T47D (cell line): ENCODE results near the gene MTMR8.

Experiments used
- DNase-seq, 2 experiments: peaks; one replicate each; pipeline versions ENCODE4 v3.0.0 to v3.0.0-alpha.2; 2011 to 2012; ENCODE audit warnings: low read depth in 1 of 2, low spot score in 1 of 2
- JUND ChIP-seq: IDR thresholded peaks from 2 replicates; pipeline ENCODE4 v1.6.1; 2012; ENCODE audit warnings: low read depth
- in situ Hi-C: cut with HindIII; loops from 2 replicates; pipeline ENCODE4 v1.10.0; 2016; ENCODE audit warnings: low sequenced_read_pairs, low pct_unique_long_range_greater_than_20kb

The MTMR8 gene

GRCh38 chrX:64230123-64230970, 164.9 kb downstream of the MTMR8 start, which contains the start of gene ASB12:
Gene ASB12 (minus strand): TSS chrX:64230607. CDS start chrX:64225650, 4,957 bp downstream.
- no peak for TF ChIP-seq JUND
- in situ Hi-C loops, result no loop called here
- no peak for DNase-seq

GRCh38 chrX:64229154-64229553, 166.1 kb downstream of the MTMR8 start:
- TF ChIP-seq JUND, result no peak
- peak in 1 of 2 experiments; percentile 13 for DNase-seq
- in situ Hi-C loops, result no loop called here
